Measurements from ENCODE around the gene NFATC1. TPM values are rescaled to one million over a fixed set of nuclear protein-coding genes. Genes with fewer than 3 reads are reported as not detected.

NFATC1 gene
- total RNA-seq, 4 donors from 2014 or later, result 7.1 to 74.7 (median 28.4) TPM

- no peak for ATAC-seq
- in situ Hi-C loops (cut with MboI; ENCODE audit: low sequenced_read_pairs in 4 of 4), result no loop called here
- intact Hi-C loops (cut with DNase I; ENCODE audit: low total_unique reads), result no loop called here
Measured at GRCh38 chr18:79367480-79367879, 28.2 kb upstream of the NFATC1 start.

GRCh38 chr18:79367989-79368388, 27.7 kb upstream of the NFATC1 start:
- no peaks in the 10 kb centered on the region for H3K27me3 ChIP-seq
- intact Hi-C loops (cut with DNase I; ENCODE audit: low total_unique reads) (no loop called here), in situ Hi-C loops (cut with MboI; ENCODE audit: low sequenced_read_pairs in 4 of 4) (no loop called here)
- H3K27ac ChIP-seq, result no peak overlapping the region
- H3K4me1 ChIP-seq, result no peaks in the 10 kb centered on the region
- no peaks in the 10 kb centered on the region for H3K9me3 ChIP-seq
- DNase-seq, result no peak
- H3K4me3 ChIP-seq, result no peak overlapping the region
- TF ChIP-seq POLR2A (IDR thresholded peaks at IDR 0.05), result no peak
- TF ChIP-seq CTCF (IDR thresholded peaks at IDR 0.05 in 4 of 5, conservative IDR thresholded peaks at IDR 0.05 in 1 of 5), result no peak
- H3K36me3 ChIP-seq, result peaks cover 0 to 8% of the 10 kb centered on the region in 2 donors
- no peak for ATAC-seq

More at GRCh38 chr18:79367480-79367879, 28.2 kb upstream of the NFATC1 start:
- no peaks in the 10 kb centered on the region for H3K4me1 ChIP-seq
- H3K4me3 ChIP-seq, result no peak overlapping the region
- peaks cover 0 to 8% of the 10 kb centered on the region in 2 donors for H3K36me3 ChIP-seq
- no peak for DNase-seq
- TF ChIP-seq CTCF (IDR thresholded peaks at IDR 0.05 in 4 of 5, conservative IDR thresholded peaks at IDR 0.05 in 1 of 5) (no peak), POLR2A (IDR thresholded peaks at IDR 0.05) (no peak)
- H3K27me3 ChIP-seq, result no peaks in the 10 kb centered on the region
- no peaks in the 10 kb centered on the region for H3K9me3 ChIP-seq
- no peak overlapping the region for H3K27ac ChIP-seq

- in situ Hi-C loops (cut with MboI; ENCODE audit: low sequenced_read_pairs in 4 of 4), result no loop called here
- no peak for TF ChIP-seq POLR2A (IDR thresholded peaks at IDR 0.05)
- no peak for TF ChIP-seq CTCF (IDR thresholded peaks at IDR 0.05 in 4 of 5, conservative IDR thresholded peaks at IDR 0.05 in 1 of 5)
Measured at GRCh38 chr18:79368681-79369080, 27.0 kb upstream of the NFATC1 start.

GRCh38 chr18:79371561-79372121, 24.1 kb upstream of the NFATC1 start:
- H3K36me3 ChIP-seq, result no peaks in the 10 kb centered on the region
- TF ChIP-seq CTCF (IDR thresholded peaks at IDR 0.05 in 4 of 5, conservative IDR thresholded peaks at IDR 0.05 in 1 of 5) (no peak), POLR2A (IDR thresholded peaks at IDR 0.05) (no peak)
- in situ Hi-C loops (cut with MboI; ENCODE audit: low sequenced_read_pairs in 4 of 4), result loop anchor here (5.0 to 10.0 kb wide), 2 partner anchors 163 to 271 kb away; no protein-coding TSS in a partner anchor
- H3K4me3 ChIP-seq, result no peak overlapping the region
- ATAC-seq (no peak), DNase-seq (no peak)
- H3K4me1 ChIP-seq, result no peaks in the 10 kb centered on the region
- intact Hi-C loops (cut with DNase I; ENCODE audit: low total_unique reads), result no loop called here
- H3K27ac ChIP-seq, result no peak overlapping the region
- H3K27me3 ChIP-seq, result no peaks in the 10 kb centered on the region
- no peaks in the 10 kb centered on the region for H3K9me3 ChIP-seq

More at GRCh38 chr18:79368681-79369080, 27.0 kb upstream of the NFATC1 start:
- no peak overlapping the region for H3K27ac ChIP-seq
- H3K9me3 ChIP-seq, result no peaks in the 10 kb centered on the region
- no peaks in the 10 kb centered on the region for H3K27me3 ChIP-seq
- DNase-seq (no peak), ATAC-seq (no peak)
- H3K36me3 ChIP-seq, result peaks cover 0 to 8% of the 10 kb centered on the region in 2 donors
- H3K4me3 ChIP-seq, result no peak overlapping the region
- intact Hi-C loops (cut with DNase I; ENCODE audit: low total_unique reads), result no loop called here
- H3K4me1 ChIP-seq, result no peaks in the 10 kb centered on the region

GRCh38 chr18:79372461-79372860, 23.3 kb upstream of the NFATC1 start:
- intact Hi-C loops (cut with DNase I; ENCODE audit: low total_unique reads), result no loop called here
- in situ Hi-C loops (cut with MboI; ENCODE audit: low sequenced_read_pairs in 4 of 4), result loop anchor here (5.0 to 10.0 kb wide), 2 partner anchors 162 to 270 kb away; no protein-coding TSS in a partner anchor
- DNase-seq (no peak), ATAC-seq (no peak)
- TF ChIP-seq CTCF (IDR thresholded peaks at IDR 0.05 in 4 of 5, conservative IDR thresholded peaks at IDR 0.05 in 1 of 5) (no peak), POLR2A (IDR thresholded peaks at IDR 0.05) (no peak)
- H3K36me3 ChIP-seq, result peaks cover 0 to 5% of the 10 kb centered on the region in 2 donors
- no peaks in the 10 kb centered on the region for H3K27me3 ChIP-seq
- no peak overlapping the region for H3K4me3 ChIP-seq
- no peaks in the 10 kb centered on the region for H3K9me3 ChIP-seq
- H3K4me1 ChIP-seq, result no peaks in the 10 kb centered on the region
- H3K27ac ChIP-seq, result no peak overlapping the region
